Heart right ventricle (tissue), 16 donors: Measurements from ENCODE around the gene DCTN2. TPM values are rescaled to one million over a fixed set of nuclear protein-coding genes. Genes with fewer than 3 reads are reported as not detected.

Experiments
- ATAC-seq, 8 donors: fragments of 200-7000 bp; cut with Tn5 transposase; one replicate each; pipeline ENCODE4 v1.9.1; 2020; ENCODE audit warnings: mild to moderate bottlenecking in 8 of 8, moderate library complexity in 8 of 8, moderate number of reproducible peaks in 1 of 8
- DNase-seq, 2 donors: peaks; one replicate each; pipeline ENCODE4 v3.0.0-alpha.2; 2020
- H3K27ac ChIP-seq, 10 donors: fragments of 200-600 bp; sonication (generic) in 2 of 10; one replicate each; pipeline versions ENCODE4 v1.5.0 to v1.8.0; 2020 to 2022; ENCODE audit warnings: mild to moderate bottlenecking in 3 of 10
- H3K27me3 ChIP-seq, 7 donors: fragments of 200-600 bp; one replicate each; pipeline ENCODE4 v1.8.0; 2021 to 2022; ENCODE audit warnings: mild to moderate bottlenecking in 2 of 7
- H3K36me3 ChIP-seq, 9 donors: fragments of 200-600 bp; sonication (generic) in 1 of 9; one replicate each; pipeline versions ENCODE4 v1.5.0 to v1.8.0; 2020 to 2022; ENCODE audit warnings: mild to moderate bottlenecking in 2 of 9
- H3K4me1 ChIP-seq, 9 donors: fragments of 200-600 bp; sonication (generic) in 1 of 9; one replicate each; pipeline versions ENCODE4 v1.5.0 to v1.8.0; 2020 to 2022; ENCODE audit warnings: mild to moderate bottlenecking in 4 of 9
- H3K4me3 ChIP-seq, 10 donors: fragments of 200-600 bp; sonication (generic) in 2 of 10; one replicate each; pipeline versions ENCODE4 v1.5.0 to v1.8.0; 2020 to 2022; ENCODE audit warnings: mild to moderate bottlenecking in 7 of 10, moderate library complexity in 2 of 10
- H3K9me3 ChIP-seq, 11 donors: fragments of 200-600 bp in 10 of 11; sonication (generic) in 2 of 11; one replicate each; pipeline versions ENCODE4 v1.5.0 to v1.8.0; 2013 to 2022; ENCODE audit warnings: mild to moderate bottlenecking in 2 of 11, control low read depth in 1 of 11, moderate library complexity in 1 of 11
- CTCF ChIP-seq, 9 donors: fragments of 200-600 bp; sonication (generic) in 2 of 9; IDR thresholded peaks; one replicate each; pipeline versions ENCODE4 v1.5.0 to v1.8.0; 2021 to 2022; ENCODE audit warnings: antibody characterized with exemption in 9 of 9, mild to moderate bottlenecking in 5 of 9, moderate library complexity in 1 of 9
- WGBS, 2 donors: extraction: QIAGEN DNeasy Blood & Tissue Kit; methylation state at CpG; one replicate each; pipeline ENCODE4 v1.1.7; 2013; ENCODE audit warnings: inconsistent platforms in 1 of 2; 5-methylcytosine and 5-hydroxymethylcytosine counted together
- intact Hi-C, 10 donors: fragments of 100-400 bp; cut with DNase I; formaldehyde crosslinking; loops; one replicate each; pipeline versions ENCODE4 v1.11.1 to v1.14.2; 2022
- polyA plus RNA-seq, 2 donors: library from polyadenylated mRNA; stranded (reverse); fragments of 200-250 nt; gene quantifications; one replicate each; pipeline ENCODE4 v1.2.3, GENCODE V29; 2013
- total RNA-seq, 10 donors: library from RNA; stranded (reverse); fragmentation: NEBNext Ultra II Directional in 3 of 10; extraction: Animal tissue kit (Norgen Biotek cat#: 25700) in 3 of 10; gene quantifications; one replicate each; pipeline versions ENCODE4 v1.2.1 to v1.2.4, GENCODE V29; 2021 to 2023
- donor health status: Arrhythmogenic right ventricular cardiomyopathy.
- donor health status: ischemic (EF 13 %, LVEDD 7.1; RV severe dilation, severe dysfunction).
- donor health status: healthy with polysubstance abuse.
- donor health status: DM: no; HTN: yes; CAD: no.
- donor health status: DM: no; HTN: no; CAD: no.
- donor health status: ischemic (EF 25% LVEDD 6.9; RV normal size, moderate dysfunction).
- donor health status: ischemic (EF 25% LVEDD 5.7; RV mildly dilated, moderate dysfunction).
- donor health status: healthy.
- donor health status: DM: yes; HTN: yes; CAD: no.
- donor health status: Ischemic cardiomyopathy.
- donor health status: ischemic (EF 35%, LVEDD 5.7; RV mildly dilated, moderate dysfunction).
- donor health status: nonischemic (EF 11% LVEDD 7.7; RV severe dilation, severe dysfunction).
- donor health status: DM: yes; HTN: yes; CAD: no.
- donor health status: PGD.
- donor health status: ischemic (EF 29% LVEDD 5.4; RV normal size, mild dysfunction).
- donor health status: nonischemic (EF 23%, LVEDD 6.1; RV moderate dilation, normal function).

The DCTN2 gene
- total and polyA plus RNA-seq, 12 donors: 45.9 to 174 (median 101) TPM

- Histone ChIP-seq H3K4me1 (peaks cover 0 to 13% (median 10%) of the 10 kb centered on the region in 9 donors), H3K27ac (no peak overlapping the region), H3K36me3 (no peaks in the 10 kb centered on the region), H3K9me3 (no peaks in the 10 kb centered on the region), H3K4me3 (no peak overlapping the region), H3K27me3 (peaks cover 0 to 29% (median 8%) of the 10 kb centered on the region in 7 donors)
- no peak for DNase-seq
- TF ChIP-seq CTCF (IDR thresholded peaks at IDR 0.05): no peak
- intact Hi-C loops: no loop called here
- no peak for ATAC-seq
- 80 to 90% methylated on average over 3 of the region's 3 CpGs for WGBS, 2 donors
Observed at GRCh38 chr12:57586832-57587429, 39.9 kb upstream of the DCTN2 start.

GRCh38 chr12:57586128-57586527, 39.1 kb upstream of the DCTN2 start:
- intact Hi-C loops: no loop called here
- no peak overlapping the region for H3K4me3 ChIP-seq
- H3K27me3 ChIP-seq: peaks cover 0 to 29% (median 10%) of the 10 kb centered on the region in 7 donors
- DNase-seq: no peak
- H3K4me1 ChIP-seq: peaks cover 0 to 8% (median 7%) of the 10 kb centered on the region in 9 donors
- H3K36me3 ChIP-seq: no peaks in the 10 kb centered on the region
- WGBS, 2 donors: 92 to 94% methylated on average over 3 of the region's 3 CpGs
- H3K9me3 ChIP-seq: no peaks in the 10 kb centered on the region
- ATAC-seq: no peak
- TF ChIP-seq CTCF (IDR thresholded peaks at IDR 0.05): no peak
- H3K27ac ChIP-seq: no peak overlapping the region

- Histone ChIP-seq H3K9me3 (no peaks in the 10 kb centered on the region), H3K4me1 (peaks cover 0 to under 1% (median 0%) of the 10 kb centered on the region in 9 donors), H3K36me3 (no peaks in the 10 kb centered on the region), H3K27me3 (peaks cover 0 to 29% (median 10%) of the 10 kb centered on the region in 7 donors), H3K27ac (no peak overlapping the region), H3K4me3 (no peak overlapping the region)
- ATAC-seq (no peak), DNase-seq (no peak)
- intact Hi-C loops: no loop called here
- TF ChIP-seq CTCF (IDR thresholded peaks at IDR 0.05): no peak
- 84% methylated on average over 2 of the region's 2 CpGs for WGBS, 2 donors
Observed at GRCh38 chr12:57585156-57585555, 38.2 kb upstream of the DCTN2 start.

GRCh38 chr12:57584690-57585089, 37.7 kb upstream of the DCTN2 start:
- Histone ChIP-seq H3K9me3 (no peaks in the 10 kb centered on the region), H3K36me3 (no peaks in the 10 kb centered on the region), H3K27ac (no peak overlapping the region), H3K4me3 (no peak overlapping the region), H3K4me1 (no peaks in the 10 kb centered on the region), H3K27me3 (peaks cover 0 to 29% (median 10%) of the 10 kb centered on the region in 7 donors)
- TF ChIP-seq CTCF (IDR thresholded peaks at IDR 0.05): no peak
- DNase-seq: no peak
- intact Hi-C loops: no loop called here
- no peak for ATAC-seq
